ENCODE results near the gene FHDC1.

FHDC1 gene

GRCh38 chr4:152959080-152959479, 23.0 kb downstream of the FHDC1 start:
- no peak for DNase-seq

- no peak for DNase-seq
These were observed 24.0 kb downstream of the FHDC1 start for GRCh38 chr4:152960082-152960481.

- no peak for DNase-seq
These were observed 25.1 kb downstream of the FHDC1 start for GRCh38 chr4:152961014-152961772.

DNA sequence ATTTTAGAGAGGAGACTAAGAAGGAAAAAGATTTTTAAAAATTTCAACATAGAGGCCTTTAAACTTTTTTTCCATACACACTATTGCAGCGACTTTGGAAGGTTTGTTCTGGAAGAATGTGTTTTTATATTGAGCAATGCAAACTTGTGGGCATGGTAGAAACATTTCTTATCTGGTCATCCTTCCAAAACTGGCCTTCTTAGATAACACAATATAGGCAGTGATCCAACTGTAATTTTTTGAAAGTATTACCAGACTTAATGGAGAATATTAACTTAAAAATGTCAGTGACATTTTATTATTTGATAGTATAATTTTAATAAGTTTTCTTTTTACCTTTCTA, 25.6 kb downstream of the FHDC1 start:
- no peak for DNase-seq

DNA sequence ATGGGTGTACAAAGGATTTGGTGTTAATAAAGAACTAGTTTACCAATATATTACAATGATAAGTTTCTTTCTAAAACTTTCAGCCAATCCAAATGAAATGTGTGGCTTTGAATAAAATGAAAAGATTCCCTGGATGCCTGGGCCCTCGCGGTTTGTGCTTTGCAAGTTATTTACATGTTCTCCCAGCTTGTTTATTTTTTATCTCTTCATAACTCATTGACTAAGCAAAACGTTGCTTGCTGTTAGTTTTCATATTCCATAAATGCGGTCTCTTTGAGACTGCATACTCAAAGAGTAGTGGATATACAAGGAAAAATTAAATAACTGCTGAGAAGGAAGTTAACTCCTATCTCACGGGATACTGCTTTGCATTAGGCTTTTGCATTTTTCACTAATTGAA, 26.0 kb downstream of the FHDC1 start:
- DNase-seq, result no peak

GRCh38 chr4:152964335-152964734, 28.2 kb downstream of the FHDC1 start:
- DNase-seq, result no peak

- no peak for DNase-seq
These were observed 29.5 kb downstream of the FHDC1 start for GRCh38 chr4:152965611-152966010.

GRCh38 chr4:152967907-152968306, 31.8 kb downstream of the FHDC1 start:
- no peak for DNase-seq

- DNase-seq, result no peak
These were observed 32.8 kb downstream of the FHDC1 start for GRCh38 chr4:152968806-152969394.

DNA sequence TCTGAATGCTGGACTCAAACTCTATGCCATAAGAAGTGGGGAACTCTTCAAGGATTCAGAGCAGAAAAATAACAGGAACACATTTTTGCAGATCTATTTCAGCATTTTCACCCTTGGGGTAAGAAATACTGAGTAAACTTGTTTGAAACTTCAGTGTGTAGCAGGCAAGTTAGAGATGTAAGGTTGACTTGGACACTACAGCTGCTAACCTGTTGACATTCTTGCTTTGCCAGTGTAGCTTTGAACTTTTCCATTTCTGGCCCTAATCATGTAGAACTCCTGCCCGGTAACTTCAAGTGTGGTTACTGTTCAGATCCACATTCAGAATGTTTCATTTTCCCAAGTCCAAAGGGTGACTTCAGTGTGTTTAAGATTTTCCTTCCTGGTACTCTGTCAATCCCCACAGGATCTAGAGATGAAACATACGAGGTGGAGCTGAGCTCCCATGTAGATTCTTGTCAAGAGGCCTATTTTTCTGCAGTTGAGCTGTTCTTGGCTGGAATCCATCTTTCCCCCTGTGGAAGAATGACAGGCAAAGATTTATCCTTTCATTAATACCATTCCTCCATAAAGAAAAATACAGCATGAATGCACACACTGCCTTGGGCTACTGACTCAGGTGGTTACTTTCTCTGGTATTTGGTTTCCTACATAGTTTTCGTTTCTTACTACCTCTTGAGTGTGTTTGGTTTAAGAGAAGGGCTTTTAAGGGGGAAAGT, 34.1 kb downstream of the FHDC1 start:
- no peak for DNase-seq

GRCh38 chr4:152971053-152971452, 34.9 kb downstream of the FHDC1 start:
- DNase-seq, result no peak

DNA sequence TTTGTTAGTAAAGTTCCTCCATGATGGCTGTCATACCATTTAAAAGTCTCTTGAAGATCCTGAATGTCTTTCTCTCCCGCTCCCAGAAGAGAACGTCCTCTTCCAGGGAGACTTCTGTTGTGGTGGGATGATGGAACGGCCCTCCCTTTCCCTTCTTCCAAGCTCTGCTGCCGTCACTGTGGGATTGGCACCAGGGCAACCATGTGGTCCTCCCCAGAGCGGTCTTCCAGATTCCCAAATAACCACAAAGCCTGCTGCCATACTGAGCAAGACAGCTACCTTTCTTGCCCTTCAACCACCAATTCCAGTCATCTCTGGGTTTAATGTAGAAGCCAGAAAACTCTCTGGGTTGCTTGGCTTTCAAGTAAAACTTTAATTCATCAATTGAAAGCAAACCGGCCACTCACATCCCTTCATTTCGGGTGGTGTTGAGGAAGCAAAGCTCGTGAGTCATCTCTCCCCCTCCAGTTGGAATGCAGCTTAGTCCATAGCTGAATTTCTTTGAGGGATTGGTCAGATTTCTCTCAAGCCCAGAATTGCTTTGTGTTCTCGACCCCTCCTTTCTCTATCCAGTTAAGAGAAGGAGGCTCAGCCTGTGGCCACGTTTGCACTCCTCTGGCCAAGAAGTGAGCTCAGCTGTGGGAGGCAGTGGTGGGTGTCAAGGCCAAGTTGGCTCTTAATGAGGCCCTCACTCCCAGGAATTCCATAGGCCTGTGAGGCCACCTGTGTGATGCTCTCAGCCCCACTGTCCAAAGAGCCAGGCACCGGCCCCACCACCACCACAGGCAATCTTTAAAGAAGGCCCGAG, 36.9 kb downstream of the FHDC1 start:
- DNase-seq, result no peak

DNA sequence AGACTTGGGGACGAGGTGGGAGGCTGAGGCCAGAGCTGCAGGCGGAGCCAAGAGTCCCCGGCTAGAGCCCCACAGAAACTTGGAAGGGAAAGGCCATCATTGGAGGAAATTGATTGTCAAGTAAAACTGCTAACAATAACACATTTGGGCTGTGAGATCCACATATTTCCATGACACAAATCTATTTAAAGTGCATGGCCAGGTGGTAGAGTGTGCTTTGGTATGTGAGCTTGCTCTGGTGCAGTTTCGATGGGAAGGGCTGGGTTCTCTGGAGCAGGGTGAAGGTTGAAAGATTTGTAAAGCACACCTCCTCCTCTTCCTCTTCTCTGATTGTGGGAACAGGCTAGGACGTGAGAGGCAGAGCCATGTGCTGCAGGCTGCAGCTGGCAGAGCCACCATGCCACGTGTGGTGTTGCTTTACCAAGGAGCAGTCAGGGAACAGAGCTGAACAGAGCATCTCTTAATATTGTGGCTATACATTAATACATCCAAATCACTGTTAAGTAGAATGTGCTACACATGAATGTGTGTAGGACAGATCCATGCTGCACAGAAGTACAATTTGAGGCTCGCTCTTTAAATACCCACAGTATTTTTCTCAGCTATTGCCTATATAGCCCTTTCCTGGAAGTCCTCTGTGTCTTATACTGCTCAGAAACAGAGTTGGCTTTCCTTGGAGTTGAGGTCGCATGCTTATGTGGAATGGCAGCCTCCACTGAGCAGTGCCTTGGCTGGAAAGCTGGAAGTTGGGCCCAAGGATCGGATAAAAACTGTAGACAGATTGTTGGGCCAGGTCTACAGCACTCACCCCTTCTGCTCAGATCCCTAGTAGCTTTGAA, 37.7 kb downstream of the FHDC1 start:
- no peak for DNase-seq

GRCh38 chr4:152974468-152975379, 38.6 kb downstream of the FHDC1 start:
- no peak for DNase-seq

- no peak for DNase-seq
These were observed 39.5 kb downstream of the FHDC1 start for GRCh38 chr4:152975380-152976211.

DNA sequence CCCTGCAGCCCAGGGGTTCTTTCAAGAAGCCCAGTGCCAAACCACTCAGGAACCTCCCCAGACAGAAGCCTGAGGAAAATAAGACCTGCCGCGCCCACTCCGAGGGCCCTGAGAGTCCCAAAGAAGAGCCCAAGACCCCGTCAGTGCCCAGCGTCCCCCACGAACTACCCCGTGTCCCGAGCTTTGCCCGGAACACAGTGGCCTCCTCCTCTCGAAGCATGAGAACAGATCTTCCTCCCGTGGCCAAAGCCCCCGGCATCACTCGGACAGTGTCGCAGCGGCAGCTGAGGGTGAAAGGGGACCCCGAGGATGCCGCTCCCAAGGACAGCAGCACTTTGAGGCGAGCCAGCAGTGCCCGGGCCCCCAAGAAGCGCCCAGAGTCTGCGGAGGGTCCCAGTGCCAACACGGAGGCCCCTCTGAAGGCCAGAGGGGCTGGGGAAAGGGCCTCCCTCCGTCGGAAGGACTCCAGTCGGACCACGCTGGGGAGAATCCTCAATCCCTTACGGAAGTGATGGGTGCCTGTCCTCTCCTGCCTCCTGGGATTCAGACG, 40.2 kb downstream of the FHDC1 start:
- DNase-seq, result no peak

- no peak for DNase-seq
These were observed 43.7 kb downstream of the FHDC1 start for GRCh38 chr4:152979731-152980330.

- no peak for DNase-seq
These were observed 45.2 kb downstream of the FHDC1 start for GRCh38 chr4:152981278-152981677.

- DNase-seq, result no peak
These were observed 45.7 kb downstream of the FHDC1 start for GRCh38 chr4:152981842-152982241.

- DNase-seq, result no peak
These were observed 47.1 kb downstream of the FHDC1 start for GRCh38 chr4:152983221-152983620.

All from inflammatory macrophage treated with lipopolysaccharide for 4 hours (primary cell).